Endothelial cell of umbilical vein (primary cell): Measurements from ENCODE around the gene MT1X. TPM values are rescaled to one million over a fixed set of nuclear protein-coding genes. Genes with fewer than 3 reads are reported as not detected.

Experiments used
- BruUV-seq: library from RNA; stranded (reverse); fragments of 400-500 nt; replicated peaks from 2 replicates; lab custom pipeline; 2021; lab: Mats Ljungman, UMichigan
- CTCF ChIA-PET: fragments of 300-600, 350-600 bp; sonication (Branson Sonifier 250); formaldehyde crosslinking; loops from one replicate; lab custom pipeline; 2021; ENCODE audit warnings: antibody characterized with exemption, inconsistent platforms; lab: Charles Lee
- POLR2A ChIA-PET: fragments of 300-600, 350-600 bp; sonication (Branson Sonifier 250); formaldehyde crosslinking; loops from one replicate; lab custom pipeline; 2021; ENCODE audit warnings: antibody characterized with exemption, inconsistent platforms; lab: Charles Lee
- DNase-seq: peaks from one replicate; pipeline ENCODE4 v3.0.0-alpha.2; 2011; ENCODE audit warnings: low read depth, low spot score
- FAIRE-seq: peaks from 2 replicates; lab custom pipeline; 2011; peaks lifted over from hg19 to GRCh38; lab: Jason Lieb, UNC
- H2AFZ ChIP-seq: 2 replicates; pipeline ENCODE4 v1.6.0; 2012; ENCODE audit warnings: low read depth, low read length, control low read depth, inconsistent platforms
- H3K27ac ChIP-seq: 2 replicates; pipeline ENCODE4 v1.5.1; 2011; ENCODE audit warnings: low read depth, mild to moderate bottlenecking, control low read depth, low read length, moderate library complexity; ENCODE audit not compliant: insufficient read depth
- H3K27me3 ChIP-seq, 2 experiments: 2 replicates each; pipeline versions ENCODE4 v1.6.0 to v1.6.1; 2011; ENCODE audit warnings: low read length in 2 of 2, mixed read lengths in 1 of 2; ENCODE audit not compliant: control insufficient read depth in 2 of 2, insufficient read depth in 2 of 2
- H3K36me3 ChIP-seq, 2 experiments: 2 replicates in 1 of 2; 3 replicates in 1 of 2; pipeline ENCODE4 v1.5.1; 2011; ENCODE audit warnings: low read length in 2 of 2, mild to moderate bottlenecking in 1 of 2, moderate library complexity in 1 of 2; ENCODE audit not compliant: control insufficient read depth in 2 of 2, insufficient read depth in 2 of 2; ENCODE audit errors: extremely low read depth in 1 of 2
- H3K4me1 ChIP-seq: 3 replicates; pipeline ENCODE4 v1.5.1; 2011; ENCODE audit warnings: mild to moderate bottlenecking, low read length; ENCODE audit not compliant: control insufficient read depth, insufficient read depth; ENCODE audit errors: extremely low read depth
- H3K4me2 ChIP-seq: 2 replicates; pipeline ENCODE4 v1.6.1; 2011; ENCODE audit warnings: low read length, control low read depth, mixed read lengths; ENCODE audit not compliant: insufficient read depth
- H3K4me3 ChIP-seq, 3 experiments: fragments of 200-600 bp in 1 of 3; sonication (generic), shearing (Covaris generic) in 1 of 3; replicated peaks in 1 of 3; 2 replicates each; pipeline ENCODE4 v1.5.1; 2011 to 2016; ENCODE audit warnings: control low read depth in 3 of 3, low read length in 3 of 3, mild to moderate bottlenecking in 2 of 3, inconsistent platforms in 1 of 3, low read depth in 1 of 3, moderate library complexity in 1 of 3; ENCODE audit not compliant: insufficient read depth in 1 of 3
- H3K79me2 ChIP-seq: 2 replicates; pipeline ENCODE4 v1.6.0; 2012; ENCODE audit warnings: low read length, inconsistent platforms; ENCODE audit not compliant: control insufficient read depth, insufficient read depth
- H3K9ac ChIP-seq: replicated peaks from 2 replicates; pipeline ENCODE3; 2011; ENCODE audit warnings: low read length, control low read depth; ENCODE audit not compliant: insufficient read depth; ENCODE audit errors: extremely low read depth
- H3K9me1 ChIP-seq: replicated peaks from 3 replicates; pipeline ENCODE4 v1.6.0; 2011; ENCODE audit warnings: mild to moderate bottlenecking, low read length; ENCODE audit not compliant: control insufficient read depth, insufficient read depth; ENCODE audit errors: extremely low read depth
- H3K9me3 ChIP-seq: replicated peaks from 2 replicates; pipeline ENCODE4 v1.5.1; 2012; ENCODE audit warnings: low read length, inconsistent platforms; ENCODE audit not compliant: control insufficient read depth, insufficient read depth
- H4K20me1 ChIP-seq: replicated peaks from 2 replicates; pipeline ENCODE3; 2011; ENCODE audit warnings: mild to moderate bottlenecking, low read length; ENCODE audit not compliant: control insufficient read depth, insufficient read depth; ENCODE audit errors: extremely low read depth
- EZH2 ChIP-seq: IDR thresholded peaks from 2 replicates; pipeline ENCODE4 v1.6.1; 2012; ENCODE audit warnings: borderline replicate concordance, low read depth, mild to moderate bottlenecking, moderate library complexity, low read length, inconsistent platforms; ENCODE audit not compliant: severe bottlenecking
- GATA2 ChIP-seq: IDR thresholded peaks from 2 replicates; pipeline ENCODE4 v1.7.0; 2011; ENCODE audit warnings: low read depth, mild to moderate bottlenecking, moderate library complexity, mixed read lengths, low read length; ENCODE audit not compliant: insufficient read length, insufficient read depth
- JUN ChIP-seq: IDR thresholded peaks from 2 replicates; pipeline ENCODE4 v1.6.1; 2011; ENCODE audit warnings: borderline replicate concordance, low read depth; ENCODE audit not compliant: insufficient read length, insufficient read depth
- MYC ChIP-seq: IDR thresholded peaks from one replicate; pipeline ENCODE4 v1.6.1; 2011; ENCODE audit warnings: mild to moderate bottlenecking, low read depth, low read length
- POLR2A ChIP-seq: IDR thresholded peaks from 2 replicates; pipeline ENCODE4 v1.6.1; 2012; ENCODE audit warnings: low read depth, mild to moderate bottlenecking, control low read depth, low read length
- POLR2AphosphoS5 ChIP-seq: IDR thresholded peaks from 2 replicates; pipeline ENCODE4 v1.6.1; 2012; ENCODE audit warnings: low read depth, mild to moderate bottlenecking, control low read depth, low read length, moderate library complexity; ENCODE audit not compliant: insufficient read depth
- dilution Hi-C: fragments of 300-500 bp; cut with MboI; formaldehyde crosslinking; loops from one replicate; pipeline ENCODE4 v1.15.0; 2019; ENCODE audit warnings: low sequenced_read_pairs; ENCODE audit not compliant: extremely low pct_ligation_motif_present
- intact Hi-C: fragments of 100-400 bp; cut with micrococcal nuclease; formaldehyde crosslinking; loops from one replicate; pipeline ENCODE4 v1.10.0; 2022
- polyA plus RNA-seq, 4 experiments: library from polyadenylated mRNA; depleted of rRNA in 3 of 4; stranded (reverse) in 3 of 4; unstranded in 1 of 4; fragments of >200 nt; gene quantifications; 2 replicates each; pipeline versions ENCODE4 v1.2.1 to v1.2.3, GENCODE V29; 2011 to 2012; ENCODE audit warnings: missing spikeins in 1 of 4
- total RNA-seq: library from RNA; stranded (reverse); gene quantifications from 2 replicates; pipeline ENCODE4 v1.2.3, GENCODE V29; 2021
- TF ChIP-seq, protein P1 (sequence below), 2 donors: IDR thresholded peaks; 1 replicate in 1 of 2; 2 replicates in 1 of 2; pipeline ENCODE4 v1.5.1; 2011; ENCODE audit warnings: low read length in 2 of 2, mild to moderate bottlenecking in 2 of 2, moderate library complexity in 2 of 2, control low read depth in 1 of 2, inconsistent platforms in 1 of 2, low read depth in 1 of 2; ENCODE audit not compliant: insufficient read depth in 1 of 2; ENCODE audit errors: extremely low read depth in 1 of 2
- TF ChIP-seq, protein P2 (sequence below): IDR thresholded peaks from 2 replicates; pipeline ENCODE4 v1.6.1; 2011; ENCODE audit not compliant: insufficient read depth, insufficient read length

MT1X gene
- total and polyA plus RNA-seq, 2 donors (not counting 3 experiments of a cell fraction or from before 2014, with no cell fraction given): 15.6 to 46.7 TPM

DNA sequence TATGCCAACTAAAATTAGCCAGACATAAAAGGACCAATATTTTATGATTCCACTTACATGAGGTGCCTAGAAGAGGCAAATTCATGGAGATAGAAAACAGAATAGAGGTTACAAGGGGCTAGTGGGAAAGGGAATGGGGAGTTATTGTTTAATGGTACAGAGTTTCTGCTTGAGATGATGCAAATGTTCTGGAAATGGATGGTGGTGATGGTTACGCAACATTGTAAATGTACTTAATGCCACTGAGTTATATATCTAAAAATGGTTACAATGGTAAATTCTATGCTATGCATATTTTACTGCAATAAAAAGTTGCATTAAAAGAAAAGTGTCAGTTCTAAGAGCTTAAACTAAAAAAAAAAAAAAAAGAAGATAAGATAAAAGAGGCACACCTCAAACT is 17.9 kb downstream of the MT1X start:
- intact Hi-C loops (loop anchor here (10.0 kb wide), 2 partner anchors 225 to 385 kb away; no protein-coding TSS in a partner anchor), dilution Hi-C loops (no loop called here)

More for the DNA sequence above, 17.9 kb downstream of the MT1X start:
- no peak overlapping the region for H2AFZ ChIP-seq
- H3K79me2 ChIP-seq: no peaks in the 10 kb centered on the region
- no peaks in the 10 kb centered on the region for H3K27me3 ChIP-seq
- no peak for FAIRE-seq
- DNase-seq: no peak
- CTCF ChIA-PET: interaction anchor here (0.5 to 4.3 kb wide), 14 partner anchors 10 to 1654 kb away, joined by 3 to 142 read pairs (median 12); no protein-coding TSS in a partner anchor
- POLR2A ChIA-PET: no interaction called here
- H3K36me3 ChIP-seq: no peaks in the 10 kb centered on the region
- no peaks in the 10 kb centered on the region for H4K20me1 ChIP-seq
- H3K27ac ChIP-seq: no peak overlapping the region
- H3K4me1 ChIP-seq: no peaks in the 10 kb centered on the region
- no TSS peak for BruUV-seq
- TF ChIP-seq GATA2 (no peak), POLR2A (no peak), JUN (no peak), EZH2 (no peak), MYC (no peak), POLR2AphosphoS5 (no peak)
- TF ChIP-seq, protein P1, sequence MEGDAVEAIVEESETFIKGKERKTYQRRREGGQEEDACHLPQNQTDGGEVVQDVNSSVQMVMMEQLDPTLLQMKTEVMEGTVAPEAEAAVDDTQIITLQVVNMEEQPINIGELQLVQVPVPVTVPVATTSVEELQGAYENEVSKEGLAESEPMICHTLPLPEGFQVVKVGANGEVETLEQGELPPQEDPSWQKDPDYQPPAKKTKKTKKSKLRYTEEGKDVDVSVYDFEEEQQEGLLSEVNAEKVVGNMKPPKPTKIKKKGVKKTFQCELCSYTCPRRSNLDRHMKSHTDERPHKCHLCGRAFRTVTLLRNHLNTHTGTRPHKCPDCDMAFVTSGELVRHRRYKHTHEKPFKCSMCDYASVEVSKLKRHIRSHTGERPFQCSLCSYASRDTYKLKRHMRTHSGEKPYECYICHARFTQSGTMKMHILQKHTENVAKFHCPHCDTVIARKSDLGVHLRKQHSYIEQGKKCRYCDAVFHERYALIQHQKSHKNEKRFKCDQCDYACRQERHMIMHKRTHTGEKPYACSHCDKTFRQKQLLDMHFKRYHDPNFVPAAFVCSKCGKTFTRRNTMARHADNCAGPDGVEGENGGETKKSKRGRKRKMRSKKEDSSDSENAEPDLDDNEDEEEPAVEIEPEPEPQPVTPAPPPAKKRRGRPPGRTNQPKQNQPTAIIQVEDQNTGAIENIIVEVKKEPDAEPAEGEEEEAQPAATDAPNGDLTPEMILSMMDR (IDR thresholded peaks at IDR 0.05; ENCODE audit: extremely low read depth in 1 of 2, insufficient read depth in 1 of 2, low read depth in 1 of 2, low read length in 2 of 2): no peak
- TF ChIP-seq, protein P2, sequence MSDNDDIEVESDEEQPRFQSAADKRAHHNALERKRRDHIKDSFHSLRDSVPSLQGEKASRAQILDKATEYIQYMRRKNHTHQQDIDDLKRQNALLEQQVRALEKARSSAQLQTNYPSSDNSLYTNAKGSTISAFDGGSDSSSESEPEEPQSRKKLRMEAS: no peak
- H3K4me2 ChIP-seq: no peak overlapping the region
- no peaks in the 10 kb centered on the region for H3K9me1 ChIP-seq
- no peak overlapping the region for H3K9ac ChIP-seq
- H3K9me3 ChIP-seq: no peaks in the 10 kb centered on the region
- no peak overlapping the region for H3K4me3 ChIP-seq
